Measurements from ENCODE around the gene MOB3B.
A peak's percentile ranks its signal among the peaks of the same experiment; 100 is the strongest.

The MOB3B gene

GRCh38 chr9:27478322-27478721, 51.3 kb downstream of the MOB3B start:
- no peak for DNase-seq (ENCODE audit: low read depth)

GRCh38 chr9:27476870-27477515, 52.6 kb downstream of the MOB3B start:
- DNase-seq (ENCODE audit: low read depth) = no peak
- no peak for TF ChIP-seq CTCF (conservative IDR thresholded peaks at IDR 0.05; ENCODE audit: low read length)
- no peak overlapping the region for H3K4me3 ChIP-seq (ENCODE audit: low read length)

More at GRCh38 chr9:27478322-27478721, 51.3 kb downstream of the MOB3B start:
- H3K4me3 ChIP-seq (ENCODE audit: low read length) = no peak overlapping the region
- no peak for TF ChIP-seq CTCF (conservative IDR thresholded peaks at IDR 0.05; ENCODE audit: low read length)

GRCh38 chr9:27475057-27475595, 54.5 kb downstream of the MOB3B start:
- no peak overlapping the region for H3K4me3 ChIP-seq (ENCODE audit: low read length)
- no peak for TF ChIP-seq CTCF (conservative IDR thresholded peaks at IDR 0.05; ENCODE audit: low read length)
- DNase-seq (ENCODE audit: low read depth) = no peak

GRCh38 chr9:27474305-27474704, 55.3 kb downstream of the MOB3B start:
- DNase-seq (ENCODE audit: low read depth) = no peak
- no peak for TF ChIP-seq CTCF (conservative IDR thresholded peaks at IDR 0.05; ENCODE audit: low read length)
- no peak overlapping the region for H3K4me3 ChIP-seq (ENCODE audit: low read length)

- H3K4me3 ChIP-seq (ENCODE audit: low read length) = no peak overlapping the region
- no peak for TF ChIP-seq CTCF (conservative IDR thresholded peaks at IDR 0.05; ENCODE audit: low read length)
- DNase-seq (ENCODE audit: low read depth) = peak; percentile 84
Observed at GRCh38 chr9:27473111-27473529, 56.5 kb downstream of the MOB3B start.

- DNase-seq (ENCODE audit: low read depth) = peak; percentile 66
- no peak for TF ChIP-seq CTCF (conservative IDR thresholded peaks at IDR 0.05; ENCODE audit: low read length)
- no peak overlapping the region for H3K4me3 ChIP-seq (ENCODE audit: low read length)
Observed at GRCh38 chr9:27472195-27472594, 57.4 kb downstream of the MOB3B start.

- H3K4me3 ChIP-seq (ENCODE audit: low read length) = no peak overlapping the region
- peak; percentile 61 for DNase-seq (ENCODE audit: low read depth)
- TF ChIP-seq CTCF (conservative IDR thresholded peaks at IDR 0.05; ENCODE audit: low read length) = no peak
Observed at GRCh38 chr9:27471789-27472188, 57.8 kb downstream of the MOB3B start.

Measured in AG10803 (cell line).